ENCODE measurements around the gene LAMA3. TPM values are rescaled to one million over a fixed set of nuclear protein-coding genes. Genes with fewer than 3 reads are reported as not detected.

LAMA3 gene
- polyA plus RNA-seq, 1 of the 3 experiments (the other 2 are of a cell fraction): 3.5 TPM

GRCh38 chr18:23889907-23890306 lies 200.7 kb downstream of the LAMA3 start:
- Histone ChIP-seq H3K9me2 (no peaks in the 10 kb centered on the region), H3K9me3 (no peaks in the 10 kb centered on the region), H3K79me2 (ENCODE audit: insufficient read depth) (no peaks in the 10 kb centered on the region), H3K27ac (ENCODE audit: low read depth in 2 of 2, low read length in 1 of 2) (no peak overlapping the region), H3K36me3 (replicated peaks in 1 of 2; ENCODE audit: control insufficient read depth in 1 of 2, insufficient read depth in 2 of 2, low read length in 1 of 2) (no peaks in the 10 kb centered on the region), H3K27me3 (ENCODE audit: insufficient read depth) (no peaks in the 10 kb centered on the region), H3K9ac (no peak overlapping the region), H3F3A (replicated peaks; ENCODE audit: insufficient read depth) (peaks cover 10% of the 10 kb centered on the region), H3K4me3 (ENCODE audit: low read depth in 2 of 2, low read length in 1 of 2) (no peak overlapping the region), H3K4me1 (ENCODE audit: control insufficient read depth in 1 of 2, insufficient read depth in 2 of 2, low read depth in 1 of 2, low read length in 1 of 2) (peaks cover 6 to 16% of the 10 kb centered on the region in 2 experiments; a peak in 3 of 4 replicates), H3K4me2 (no peak overlapping the region), H2AFZ (ENCODE audit: low read depth) (no peak overlapping the region), H4K20me1 (ENCODE audit: insufficient read depth) (no peaks in the 10 kb centered on the region)
- WGBS (ENCODE audit: low lambda C conversion rate): 90% methylated on average over 5 of the region's 5 CpGs
- ChIA-PET POLR2A (no interaction called here), CTCF (interaction anchor here (3.3 kb wide), 1 partner anchor 29 kb away, joined by 19 read pairs; no protein-coding TSS in a partner anchor)
- no peak for DNase-seq
- TF ChIP-seq RAD21 (IDR thresholded peaks at IDR 0.05; ENCODE audit: low read length) (no peak), FOSL2 (IDR thresholded peaks at IDR 0.05; ENCODE audit: borderline replicate concordance, low read depth) (no peak), CTCF (IDR thresholded peaks at IDR 0.05) (no peak), FOXM1 (IDR thresholded peaks at IDR 0.05; ENCODE audit: low read depth) (no peak), NRF1 (IDR thresholded peaks at IDR 0.05; ENCODE audit: low read depth, low read length) (no peak), USF2 (IDR thresholded peaks at IDR 0.05; ENCODE audit: borderline replicate concordance, low read depth, low read length) (no peak)

- Histone ChIP-seq H3K4me3 (ENCODE audit: low read depth in 2 of 2, low read length in 1 of 2) (no peak overlapping the region; a peak in 1 of 4 replicates), H2AFZ (ENCODE audit: low read depth) (no peak overlapping the region), H3K79me2 (ENCODE audit: insufficient read depth) (no peaks in the 10 kb centered on the region), H3K27ac (ENCODE audit: low read depth in 2 of 2, low read length in 1 of 2) (peak overlapping the region; percentile 22 to 44; a peak in 2 of 4 replicates), H3K4me2 (no peak overlapping the region), H3K36me3 (replicated peaks in 1 of 2; ENCODE audit: control insufficient read depth in 1 of 2, insufficient read depth in 2 of 2, low read length in 1 of 2) (no peaks in the 10 kb centered on the region), H3K27me3 (ENCODE audit: insufficient read depth) (no peaks in the 10 kb centered on the region), H3K9ac (no peak overlapping the region), H3K9me3 (no peaks in the 10 kb centered on the region), H3K4me1 (ENCODE audit: control insufficient read depth in 1 of 2, insufficient read depth in 2 of 2, low read depth in 1 of 2, low read length in 1 of 2) (peaks cover 6 to 16% of the 10 kb centered on the region in 2 experiments; a peak in 3 of 4 replicates), H3K9me2 (no peaks in the 10 kb centered on the region), H4K20me1 (ENCODE audit: insufficient read depth) (no peaks in the 10 kb centered on the region), H3F3A (replicated peaks; ENCODE audit: insufficient read depth) (peaks cover 10% of the 10 kb centered on the region)
- DNase-seq: no peak
- ChIA-PET CTCF (interaction anchor here (3.3 kb wide), 1 partner anchor 28 kb away, joined by 19 read pairs; no protein-coding TSS in a partner anchor), POLR2A (no interaction called here)
- TF ChIP-seq NRF1 (IDR thresholded peaks at IDR 0.05; ENCODE audit: low read depth, low read length): no peak
- TF ChIP-seq CTCF (IDR thresholded peaks at IDR 0.05): no peak
- TF ChIP-seq MAX (IDR thresholded peaks at IDR 0.05; ENCODE audit: low read depth): 0 out of 2 replicates have a peak, but pooled peaks have one; percentile 37
- TF ChIP-seq POLR2AphosphoS5 (IDR thresholded peaks at IDR 0.05; ENCODE audit: low read depth, low read length): peak; percentile 64; the same call in 1 of the 2 replicates
- no peak for TF ChIP-seq MEF2A (IDR thresholded peaks at IDR 0.05; ENCODE audit: borderline replicate concordance, low read depth)
- TF ChIP-seq MXI1 (IDR thresholded peaks at IDR 0.05; ENCODE audit: low read depth, low read length): no peak
- TF ChIP-seq REST (IDR thresholded peaks at IDR 0.05; ENCODE audit: low read depth, low read length): no peak
- TF ChIP-seq YY1 (IDR thresholded peaks at IDR 0.05; ENCODE audit: low read depth): no peak
- no peak for TF ChIP-seq RFX5 (IDR thresholded peaks at IDR 0.05; ENCODE audit: low read length)
- no peak for TF ChIP-seq GATA2 (CRISPR knock-in tag; IDR thresholded peaks at IDR 0.05)
- TF ChIP-seq JUND (IDR thresholded peaks at IDR 0.05): peak; percentile 94
- no peak for TF ChIP-seq GABPA (IDR thresholded peaks at IDR 0.05; ENCODE audit: low read depth)
- no peak for TF ChIP-seq SMC3 (IDR thresholded peaks at IDR 0.05; ENCODE audit: low read depth, low read length)
- no peak for TF ChIP-seq IRF3 (IDR thresholded peaks at IDR 0.05; ENCODE audit: low read depth, low read length)
Measured at GRCh38 chr18:23890589-23890988, 201.3 kb downstream of the LAMA3 start.

Data from SK-N-SH (cell line).